ENCODE results near the gene ANKRD11.
"Not testable (repeated sequence)": the region's sequence is repeated elsewhere in the genome, so short reads cannot be mapped to it uniquely, and the experiment has no call there.

ANKRD11 gene

GRCh38 chr16:89343501-89344457 is 146.6 kb downstream of the ANKRD11 start:
- peak; percentile 40 for DNase-seq

GRCh38 chr16:89341697-89342694 is 148.4 kb downstream of the ANKRD11 start:
- DNase-seq, result no peak

- DNase-seq, result no peak
Measured at GRCh38 chr16:89341279-89341678, 149.1 kb downstream of the ANKRD11 start.

GRCh38 chr16:89338863-89339262 is 151.5 kb downstream of the ANKRD11 start:
- no peak for DNase-seq

- DNase-seq, result no peak
Measured at GRCh38 chr16:89337965-89338364, 152.4 kb downstream of the ANKRD11 start.

GRCh38 chr16:89335803-89336485 is 154.4 kb downstream of the ANKRD11 start:
- DNase-seq, result no peak

GRCh38 chr16:89334988-89335802 is 155.2 kb downstream of the ANKRD11 start:
- no peak for DNase-seq

- no peak for DNase-seq
Measured at GRCh38 chr16:89334461-89334860, 155.9 kb downstream of the ANKRD11 start.

GRCh38 chr16:89334050-89334449 is 156.3 kb downstream of the ANKRD11 start:
- DNase-seq, result no peak

GRCh38 chr16:89333401-89334001 is 156.9 kb downstream of the ANKRD11 start:
- DNase-seq, result peak; percentile 64

- no peak for DNase-seq
Measured at GRCh38 chr16:89332902-89333245, 157.5 kb downstream of the ANKRD11 start.

- no peak for DNase-seq
Measured at GRCh38 chr16:89332243-89332901, 158.0 kb downstream of the ANKRD11 start.

- no peak for DNase-seq
Measured at GRCh38 chr16:89331371-89332109, 158.8 kb downstream of the ANKRD11 start.

- no peak for DNase-seq
Measured at GRCh38 chr16:89330177-89330856, 160.0 kb downstream of the ANKRD11 start.

GRCh38 chr16:89329830-89330176 is 160.6 kb downstream of the ANKRD11 start:
- not testable (repeated sequence) for DNase-seq

- DNase-seq, result not testable (repeated sequence)
Measured at GRCh38 chr16:89328412-89329400, 161.7 kb downstream of the ANKRD11 start.

GRCh38 chr16:89326721-89327120 is 163.6 kb downstream of the ANKRD11 start:
- no peak for DNase-seq

GRCh38 chr16:89325861-89326471 is 164.4 kb downstream of the ANKRD11 start:
- peak; percentile 65 for DNase-seq
